ENCODE results near the gene TMEM81.

Gene TMEM81

DNA sequence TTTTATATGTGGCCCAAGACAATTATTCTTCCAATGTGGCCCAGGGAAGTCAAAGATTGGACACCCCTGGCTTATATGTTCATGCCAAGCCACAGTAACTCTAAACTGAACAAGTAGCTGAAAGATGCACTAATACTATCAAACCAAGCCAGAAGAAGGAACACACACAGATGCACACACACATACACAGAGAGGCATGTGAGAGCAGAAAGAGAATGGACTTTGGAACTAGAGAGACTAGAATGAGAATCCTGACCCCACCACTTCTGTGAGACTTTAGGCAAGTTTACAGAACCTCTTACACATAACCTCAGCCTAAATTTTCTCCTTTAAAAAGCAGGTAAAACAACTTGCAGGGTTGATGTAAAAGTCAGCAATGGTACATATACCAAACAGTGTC is 11.2 kb upstream of the TMEM81 start:
- ChIA-PET POLR2A (no interaction called here), CTCF (no interaction called here)
- no peak for DNase-seq (ENCODE audit: extremely low spot score)
- no peak for TF ChIP-seq ARNT (IDR thresholded peaks at IDR 0.05)

DNA sequence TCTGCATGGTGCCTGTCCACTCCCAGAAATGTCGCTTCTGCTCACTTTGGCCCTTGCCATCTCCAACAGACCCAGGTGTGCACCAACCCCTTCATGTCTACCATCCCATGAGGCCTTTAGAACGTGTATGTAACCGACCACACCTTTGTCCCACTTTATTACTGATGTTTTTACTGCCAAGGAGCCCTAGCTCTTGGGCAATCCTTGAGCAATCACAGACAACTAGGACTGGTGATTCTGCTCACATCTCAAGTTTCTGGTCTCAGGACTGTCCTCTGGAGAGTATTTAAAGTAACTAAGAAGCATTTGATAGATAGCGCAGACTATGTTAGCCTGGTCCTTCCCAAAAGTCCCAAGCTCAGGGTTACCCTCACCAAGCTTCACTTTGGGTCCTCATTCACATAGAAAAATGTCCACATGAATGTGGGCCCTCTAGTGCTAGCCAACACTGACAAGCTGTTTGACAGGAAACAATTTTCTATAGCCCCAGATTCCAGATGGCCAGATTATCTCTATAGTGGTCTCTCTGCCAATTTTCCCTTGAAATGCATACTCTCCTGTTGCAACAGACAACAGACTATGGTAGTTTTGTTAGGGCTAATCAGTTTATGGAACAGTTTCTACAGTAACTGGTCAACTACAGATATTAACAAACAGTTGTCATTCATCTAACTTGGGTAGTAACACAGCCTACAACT is 6.9 kb upstream of the TMEM81 start:
- TF ChIP-seq SUZ12 (IDR thresholded peaks at IDR 0.05) = no peak
- no peak for TF ChIP-seq NFRKB (IDR thresholded peaks at IDR 0.05)
- TF ChIP-seq ELF4 (IDR thresholded peaks at IDR 0.05) = no peak
- no peak for TF ChIP-seq BHLHE40 (IDR thresholded peaks at IDR 0.05; ENCODE audit: borderline replicate concordance)
- no peak for TF ChIP-seq ARNT (IDR thresholded peaks at IDR 0.05)
- TF ChIP-seq CTBP1 (IDR thresholded peaks at IDR 0.05; ENCODE audit: borderline replicate concordance) = no peak
- no peak for TF ChIP-seq FOXM1 (IDR thresholded peaks at IDR 0.05; ENCODE audit: borderline replicate concordance)
- TF ChIP-seq SP1 (IDR thresholded peaks at IDR 0.05) = no peak
- TF ChIP-seq, protein P1, sequence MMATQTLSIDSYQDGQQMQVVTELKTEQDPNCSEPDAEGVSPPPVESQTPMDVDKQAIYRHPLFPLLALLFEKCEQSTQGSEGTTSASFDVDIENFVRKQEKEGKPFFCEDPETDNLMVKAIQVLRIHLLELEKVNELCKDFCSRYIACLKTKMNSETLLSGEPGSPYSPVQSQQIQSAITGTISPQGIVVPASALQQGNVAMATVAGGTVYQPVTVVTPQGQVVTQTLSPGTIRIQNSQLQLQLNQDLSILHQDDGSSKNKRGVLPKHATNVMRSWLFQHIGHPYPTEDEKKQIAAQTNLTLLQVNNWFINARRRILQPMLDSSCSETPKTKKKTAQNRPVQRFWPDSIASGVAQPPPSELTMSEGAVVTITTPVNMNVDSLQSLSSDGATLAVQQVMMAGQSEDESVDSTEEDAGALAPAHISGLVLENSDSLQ (IDR thresholded peaks at IDR 0.05) = no peak
- no peak for TF ChIP-seq TARDBP (IDR thresholded peaks at IDR 0.05)
- no peak for TF ChIP-seq HDGF (IDR thresholded peaks at IDR 0.05; ENCODE audit: borderline replicate concordance)
- no peak for TF ChIP-seq FOXK2 (IDR thresholded peaks at IDR 0.05)
- TF ChIP-seq LEF1 (IDR thresholded peaks at IDR 0.05; ENCODE audit: borderline replicate concordance) = no peak
- TF ChIP-seq ZNF384 (IDR thresholded peaks at IDR 0.05) = no peak
- TF ChIP-seq FOXA1 (IDR thresholded peaks at IDR 0.05) = no peak
- TF ChIP-seq L3MBTL2 (conservative IDR thresholded peaks at IDR 0.05) = no peak
- POLR2A ChIA-PET = no interaction called here
- no peak for DNase-seq (ENCODE audit: extremely low spot score)
- CTCF ChIA-PET = no interaction called here

DNA sequence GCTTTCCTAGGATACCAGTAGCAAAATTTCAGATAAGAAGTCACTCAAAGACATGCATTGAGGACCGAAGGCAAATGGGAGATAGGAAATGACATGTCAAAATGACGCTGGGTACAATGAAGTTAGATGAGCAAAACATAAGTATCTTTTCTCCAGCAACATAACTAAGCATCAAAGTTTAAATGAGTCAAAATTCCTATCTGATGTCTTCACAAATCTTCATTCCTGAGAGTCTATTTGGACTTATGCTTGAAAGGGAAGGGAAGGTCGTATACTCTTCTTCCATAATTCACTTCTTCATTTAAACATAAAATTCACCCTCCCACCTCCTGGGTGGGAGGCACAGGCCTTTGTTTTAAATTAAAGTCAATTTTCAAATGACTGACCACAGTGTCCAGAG is 4.1 kb upstream of the TMEM81 start:
- no peak for DNase-seq (ENCODE audit: extremely low spot score)
- ChIA-PET POLR2A (no interaction called here), CTCF (interaction anchor here (0.6 kb wide), 1 partner anchor 27 kb away, joined by 3 read pairs; no protein-coding TSS in a partner anchor)
- no peak for TF ChIP-seq ELF4 (IDR thresholded peaks at IDR 0.05)

DNA sequence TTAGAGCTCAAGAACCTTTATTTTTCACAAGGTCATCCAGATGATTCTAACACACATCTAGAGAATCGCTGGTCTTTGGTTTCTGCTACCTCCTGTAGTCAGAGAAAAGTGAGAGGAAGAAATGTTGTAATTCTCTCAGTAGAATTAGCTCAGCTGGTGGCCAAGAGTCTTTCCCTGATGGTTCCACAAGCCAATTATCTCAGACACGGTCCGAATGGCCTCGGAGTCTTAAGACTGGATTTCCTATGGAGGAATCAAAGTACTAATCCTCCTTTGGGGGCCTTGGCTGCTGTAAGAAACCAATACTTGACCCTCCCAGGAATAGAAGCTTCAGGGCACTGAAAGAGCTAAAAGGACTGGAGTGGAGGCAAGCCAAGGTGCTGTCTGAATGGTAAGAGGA is 1.8 kb downstream of the TMEM81 start:
- TF ChIP-seq SUZ12 (IDR thresholded peaks at IDR 0.05) = no peak
- no peak for TF ChIP-seq ARNT (IDR thresholded peaks at IDR 0.05)
- TF ChIP-seq FOXK2 (IDR thresholded peaks at IDR 0.05) = no peak
- TF ChIP-seq NFRKB (IDR thresholded peaks at IDR 0.05) = no peak
- no peak for TF ChIP-seq FOXM1 (IDR thresholded peaks at IDR 0.05; ENCODE audit: borderline replicate concordance)
- no peak for TF ChIP-seq SP1 (IDR thresholded peaks at IDR 0.05)
- ChIA-PET CTCF (interaction anchor here (0.9 to 1.5 kb wide), 2 partner anchors 19 to 21 kb away, joined by 3 to 6 read pairs; no protein-coding TSS in a partner anchor), POLR2A (no interaction called here)
- DNase-seq (ENCODE audit: extremely low spot score) = no peak

DNA sequence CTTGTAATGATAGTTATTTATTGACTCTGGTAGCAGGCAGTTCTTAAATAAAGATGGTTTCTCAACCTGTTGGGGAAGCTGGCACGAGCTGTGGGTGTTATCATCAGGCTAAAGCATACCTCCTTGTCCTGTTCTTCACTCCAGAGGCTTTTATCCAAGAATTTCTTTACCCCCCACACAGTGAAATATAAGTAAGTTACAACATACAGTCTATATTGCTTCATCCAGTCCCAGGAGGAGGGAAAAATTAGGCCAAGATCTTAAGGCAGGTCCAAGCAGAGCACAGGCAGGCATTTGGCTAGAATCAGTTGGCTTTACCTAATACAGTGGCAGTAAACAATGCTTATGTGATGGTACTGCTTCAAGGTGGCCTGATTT is 6.3 kb downstream of the TMEM81 start:
- no peak for TF ChIP-seq FOXM1 (IDR thresholded peaks at IDR 0.05; ENCODE audit: borderline replicate concordance)
- TF ChIP-seq ZNF384 (IDR thresholded peaks at IDR 0.05) = no peak
- TF ChIP-seq ELF4 (IDR thresholded peaks at IDR 0.05) = no peak
- no peak for TF ChIP-seq FOXA1 (IDR thresholded peaks at IDR 0.05)
- no peak for DNase-seq (ENCODE audit: extremely low spot score)
- ChIA-PET POLR2A (no interaction called here), CTCF (interaction anchor here (3.6 kb wide), 1 partner anchor 16 kb away, joined by 24 read pairs; no protein-coding TSS in a partner anchor)

DNA sequence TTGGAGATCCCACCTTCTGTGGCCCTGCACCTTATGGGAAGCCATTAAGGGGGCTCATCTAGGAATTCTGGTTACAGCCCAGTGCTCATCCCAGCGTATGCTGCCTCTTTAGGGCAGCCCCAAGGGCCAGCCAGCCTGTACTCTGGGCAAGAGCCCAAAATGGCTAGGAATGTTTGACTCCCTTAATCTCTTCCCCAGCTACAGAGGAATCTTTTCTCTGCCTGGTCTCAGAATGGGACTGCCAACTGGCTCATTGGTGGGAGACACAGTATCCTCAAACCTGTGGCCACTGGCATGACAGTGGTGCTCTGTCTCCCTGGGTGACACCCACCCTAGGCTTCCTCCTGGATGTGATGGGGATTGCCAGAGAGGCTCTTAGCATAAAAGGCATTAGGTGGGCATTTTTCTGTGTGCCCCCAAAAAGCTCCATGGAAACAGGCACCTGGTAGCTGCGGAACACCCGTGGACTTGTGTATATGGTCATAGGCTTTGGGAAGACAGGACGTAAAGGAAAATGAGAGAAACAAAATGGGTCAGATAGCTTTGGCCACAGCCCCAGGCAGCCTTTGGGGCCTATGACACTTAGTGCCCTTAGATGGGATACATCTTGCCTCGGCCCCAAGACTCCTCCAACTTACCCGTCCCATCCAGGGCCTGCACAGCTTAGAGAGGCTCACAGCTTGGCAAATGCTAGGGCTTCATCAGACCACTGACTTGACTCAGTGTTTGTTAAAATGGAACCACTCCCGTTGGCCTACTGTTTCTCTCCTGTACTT is 6.9 kb downstream of the TMEM81 start:
- CTCF ChIA-PET = interaction anchor here (3.6 kb wide), 1 partner anchor 16 kb away, joined by 24 read pairs; no protein-coding TSS in a partner anchor
- no peak for DNase-seq (ENCODE audit: extremely low spot score)
- no peak for TF ChIP-seq CTBP1 (IDR thresholded peaks at IDR 0.05; ENCODE audit: borderline replicate concordance)
- no peak for TF ChIP-seq FOXA1 (IDR thresholded peaks at IDR 0.05)
- no peak for TF ChIP-seq BHLHE40 (IDR thresholded peaks at IDR 0.05; ENCODE audit: borderline replicate concordance)
- no peak for TF ChIP-seq L3MBTL2 (conservative IDR thresholded peaks at IDR 0.05)
- TF ChIP-seq TARDBP (IDR thresholded peaks at IDR 0.05) = no peak
- TF ChIP-seq ELF4 (IDR thresholded peaks at IDR 0.05) = no peak
- no peak for TF ChIP-seq ARNT (IDR thresholded peaks at IDR 0.05)
- no peak for TF ChIP-seq ZNF384 (IDR thresholded peaks at IDR 0.05)
- no peak for TF ChIP-seq NFRKB (IDR thresholded peaks at IDR 0.05)
- TF ChIP-seq FOXM1 (IDR thresholded peaks at IDR 0.05; ENCODE audit: borderline replicate concordance) = no peak
- no peak for TF ChIP-seq LEF1 (IDR thresholded peaks at IDR 0.05; ENCODE audit: borderline replicate concordance)
- no peak for TF ChIP-seq SUZ12 (IDR thresholded peaks at IDR 0.05)
- no peak for TF ChIP-seq SP1 (IDR thresholded peaks at IDR 0.05)
- TF ChIP-seq, protein P1 (IDR thresholded peaks at IDR 0.05) = no peak
- no peak for TF ChIP-seq HDGF (IDR thresholded peaks at IDR 0.05; ENCODE audit: borderline replicate concordance)
- TF ChIP-seq FOXK2 (IDR thresholded peaks at IDR 0.05) = no peak
- POLR2A ChIA-PET = no interaction called here

DNA sequence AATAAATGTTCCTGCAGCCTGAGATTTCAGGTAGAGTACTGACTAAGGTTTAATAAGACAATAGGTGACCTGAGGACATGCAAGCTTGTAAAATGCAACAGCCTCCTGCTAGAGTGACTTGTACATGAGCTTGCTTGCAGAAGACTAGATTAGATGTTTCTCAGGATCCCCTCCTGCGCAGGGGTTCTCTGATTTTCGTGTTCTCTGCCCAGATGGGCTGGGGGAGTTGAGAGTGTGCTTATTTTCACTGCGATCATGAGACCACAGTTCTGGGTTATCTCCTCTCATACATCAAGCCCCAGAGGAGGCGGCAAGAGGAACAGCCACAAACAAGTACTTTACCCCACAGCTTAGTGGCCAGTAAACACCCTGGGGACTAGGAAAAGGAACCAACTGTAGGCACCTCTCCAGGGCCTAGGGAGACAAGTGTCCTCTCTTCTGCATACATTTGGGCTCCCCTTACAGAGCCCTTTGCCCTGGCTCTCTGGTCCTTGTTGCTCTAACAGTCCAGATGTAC is 8.0 kb downstream of the TMEM81 start:
- TF ChIP-seq CTBP1 (IDR thresholded peaks at IDR 0.05; ENCODE audit: borderline replicate concordance) = no peak
- no peak for TF ChIP-seq NFRKB (IDR thresholded peaks at IDR 0.05)
- TF ChIP-seq LEF1 (IDR thresholded peaks at IDR 0.05; ENCODE audit: borderline replicate concordance) = no peak
- TF ChIP-seq FOXK2 (IDR thresholded peaks at IDR 0.05) = no peak
- TF ChIP-seq SP1 (IDR thresholded peaks at IDR 0.05) = no peak
- ChIA-PET CTCF (interaction anchor here (0.6 to 3.6 kb wide), 2 partner anchors 15 to 139 kb away, joined by 3 to 24 read pairs; no protein-coding TSS in a partner anchor), POLR2A (no interaction called here)
- DNase-seq (ENCODE audit: extremely low spot score) = no peak

All from HEK293T (cell line).